ENCODE measurements around the gene SFTPA1.
"Not testable (repeated sequence)": the region's sequence is repeated elsewhere in the genome, so short reads cannot be mapped to it uniquely, and the experiment has no call there.

The SFTPA1 gene

GRCh38 chr10:79611193-79611976, 646 bp downstream of the SFTPA1 start:
- not testable (repeated sequence) for DNase-seq

- DNase-seq: no peak
Measured at GRCh38 chr10:79615577-79615976, 4.8 kb downstream of the SFTPA1 start.

GRCh38 chr10:79616164-79616563, 5.4 kb downstream of the SFTPA1 start:
- DNase-seq: no peak

GRCh38 chr10:79623663-79624062, 12.9 kb downstream of the SFTPA1 start:
- not testable (repeated sequence) for DNase-seq

GRCh38 chr10:79627075-79627474, 16.3 kb downstream of the SFTPA1 start:
- DNase-seq: no peak

GRCh38 chr10:79628083-79628482, 17.3 kb downstream of the SFTPA1 start:
- DNase-seq: no peak

GRCh38 chr10:79628988-79629954, 18.5 kb downstream of the SFTPA1 start:
- no peak for DNase-seq

- no peak for DNase-seq
Measured at GRCh38 chr10:79629955-79630327, 19.2 kb downstream of the SFTPA1 start.

GRCh38 chr10:79636654-79637199, 26.0 kb downstream of the SFTPA1 start:
- DNase-seq: not testable (repeated sequence)

GRCh38 chr10:79638318-79638717, 27.6 kb downstream of the SFTPA1 start:
- DNase-seq: no peak

- DNase-seq: not testable (repeated sequence)
Measured at GRCh38 chr10:79652695-79653094, 42.0 kb downstream of the SFTPA1 start.

GRCh38 chr10:79663287-79663686, 52.5 kb downstream of the SFTPA1 start:
- not testable (repeated sequence) for DNase-seq

- DNase-seq: not testable (repeated sequence)
Measured at GRCh38 chr10:79664686-79665085, 53.9 kb downstream of the SFTPA1 start.
